GM21786 (cell line): ENCODE data around the gene ADAT3.

Source experiments
- ATAC-seq: cut with Tn5 transposase; IDR thresholded peaks from one replicate; pipeline ENCODE4 v1.9.1; 2021; ENCODE audit not compliant: unreplicated experiment

ADAT3 gene

GRCh38 chr19:1912760-1913505 is 7.7 kb downstream of the ADAT3 start:
- no peak for ATAC-seq

GRCh38 chr19:1913781-1914577 is 8.8 kb downstream of the ADAT3 start:
- ATAC-seq: no peak

GRCh38 chr19:1914826-1915341 is 9.7 kb downstream of the ADAT3 start:
- no peak for ATAC-seq

GRCh38 chr19:1917146-1917545 is 11.9 kb downstream of the ADAT3 start:
- ATAC-seq: no peak

GRCh38 chr19:1917926-1918325 is 12.7 kb downstream of the ADAT3 start:
- ATAC-seq: no peak

- no peak for ATAC-seq
These were observed 13.8 kb downstream of the ADAT3 start for GRCh38 chr19:1918975-1919374.

DNA sequence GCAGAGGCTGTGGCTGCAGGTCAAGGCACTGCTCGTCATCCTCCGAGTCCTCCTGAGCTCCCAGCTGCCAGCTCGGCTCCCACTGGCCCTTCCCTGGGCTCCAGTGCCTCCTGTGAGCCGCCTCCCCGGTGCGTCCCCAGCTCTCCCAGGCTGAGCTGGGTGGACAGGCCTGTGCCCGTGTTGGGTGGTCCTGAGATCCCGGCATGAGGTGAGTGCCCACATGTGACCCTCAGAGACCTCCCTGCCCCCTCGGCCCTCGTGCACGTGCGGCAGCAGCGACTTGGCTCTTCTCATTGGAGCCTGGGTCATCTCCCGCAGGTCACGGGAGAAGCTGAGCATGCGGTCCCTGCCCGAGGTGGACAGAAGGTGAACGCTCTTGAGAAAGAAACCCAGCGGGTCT is 15.4 kb downstream of the ADAT3 start:
- no peak for ATAC-seq

- ATAC-seq: no peak
These were observed 16.1 kb downstream of the ADAT3 start for GRCh38 chr19:1921326-1921725.

DNA sequence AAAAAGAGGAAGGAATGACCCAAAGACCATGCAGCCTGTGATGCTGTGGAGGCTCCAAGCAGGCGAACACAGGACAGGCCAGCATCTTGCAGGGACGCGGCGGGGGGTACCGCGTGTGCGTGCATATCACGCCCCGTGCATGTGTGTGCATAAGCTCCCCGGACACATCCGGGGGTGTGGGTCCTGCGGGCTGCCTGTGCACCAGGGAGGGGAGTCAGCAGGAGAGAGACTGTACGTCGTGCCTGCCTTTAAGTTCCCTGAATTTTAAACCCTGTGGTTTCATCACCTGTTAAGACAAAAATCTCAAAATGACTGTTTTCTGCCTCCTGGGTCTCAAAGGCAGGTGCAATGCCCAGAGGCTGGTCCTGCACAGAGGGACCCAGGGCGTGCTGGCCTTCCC is 16.6 kb downstream of the ADAT3 start:
- no peak for ATAC-seq

GRCh38 chr19:1922803-1923202 is 17.6 kb downstream of the ADAT3 start:
- ATAC-seq: no peak

DNA sequence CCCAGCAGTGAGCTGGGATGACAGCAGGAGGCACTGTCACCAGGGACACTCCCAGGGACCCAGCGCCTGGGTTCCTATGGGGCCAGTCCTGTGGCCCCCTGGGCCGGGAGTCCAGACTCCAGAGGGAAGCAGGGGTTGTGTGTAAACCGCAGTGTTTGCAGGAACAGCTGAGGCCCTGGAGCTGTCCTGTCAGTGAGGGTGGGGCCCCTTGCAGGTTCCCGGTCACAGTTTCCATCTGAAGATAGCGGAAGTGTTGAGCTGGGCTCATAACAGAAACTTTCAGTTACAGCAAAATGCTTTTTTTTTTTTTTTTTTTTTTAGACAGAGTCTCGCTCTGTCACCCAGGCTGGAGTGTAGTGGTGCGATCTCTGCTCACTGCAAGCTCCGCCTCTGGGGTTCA is 18.1 kb downstream of the ADAT3 start:
- no peak for ATAC-seq

DNA sequence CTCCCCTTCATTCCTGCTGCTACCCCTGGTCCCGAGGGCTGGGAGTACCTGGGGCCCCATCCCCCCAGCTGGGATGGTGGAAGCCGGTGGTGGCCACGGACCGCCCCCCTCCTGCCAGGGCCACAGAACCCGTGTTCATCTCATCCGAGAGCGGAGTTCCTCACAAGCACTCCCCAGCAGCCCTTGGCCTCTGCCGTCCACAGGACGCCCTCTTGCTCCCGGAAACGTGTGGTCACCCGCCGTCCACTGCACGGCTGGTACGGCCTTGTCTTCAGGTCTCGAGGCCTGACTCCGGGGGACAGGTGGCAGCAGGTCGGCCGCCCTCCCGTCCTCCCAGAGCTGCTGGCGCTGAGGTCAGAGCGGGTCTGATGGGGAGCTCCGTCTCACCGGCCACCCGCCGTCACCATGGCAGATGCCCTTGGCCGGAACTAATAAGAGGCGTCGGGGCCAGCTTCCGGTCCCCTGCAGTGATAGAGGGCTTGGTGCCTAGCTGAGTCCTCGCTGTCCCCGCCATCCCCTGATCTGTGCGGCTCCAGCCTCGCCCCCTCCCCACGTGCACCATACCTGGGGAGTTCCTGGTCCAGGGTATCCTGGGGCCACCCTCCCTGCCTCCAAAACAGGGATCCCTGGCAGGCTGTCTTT is 19.2 kb downstream of the ADAT3 start:
- no peak for ATAC-seq

GRCh38 chr19:1925544-1925943 is 20.3 kb downstream of the ADAT3 start:
- no peak for ATAC-seq

- no peak for ATAC-seq
These were observed 24.0 kb downstream of the ADAT3 start for GRCh38 chr19:1929021-1929742.

DNA sequence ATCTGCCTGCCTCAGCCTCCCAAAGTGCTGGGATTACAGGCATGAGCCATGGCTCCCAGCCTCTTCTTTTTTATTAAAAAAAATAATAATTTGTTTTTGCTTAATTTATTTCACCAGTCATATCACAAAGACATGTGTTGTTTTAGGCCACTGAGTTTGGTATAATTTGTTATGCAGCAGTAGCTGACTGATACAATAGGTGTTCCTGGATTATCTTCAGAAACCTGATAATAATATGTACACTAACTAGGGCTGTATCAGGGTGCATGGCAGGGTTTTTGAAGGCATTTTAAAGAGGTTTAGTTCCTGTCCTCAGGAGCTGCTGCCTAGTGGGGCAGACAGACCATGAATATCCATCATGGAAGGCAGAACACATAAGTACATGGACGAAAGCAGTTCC is 26.2 kb downstream of the ADAT3 start:
- ATAC-seq: no peak

- ATAC-seq: no peak
These were observed 27.2 kb downstream of the ADAT3 start for GRCh38 chr19:1932395-1932794.

DNA sequence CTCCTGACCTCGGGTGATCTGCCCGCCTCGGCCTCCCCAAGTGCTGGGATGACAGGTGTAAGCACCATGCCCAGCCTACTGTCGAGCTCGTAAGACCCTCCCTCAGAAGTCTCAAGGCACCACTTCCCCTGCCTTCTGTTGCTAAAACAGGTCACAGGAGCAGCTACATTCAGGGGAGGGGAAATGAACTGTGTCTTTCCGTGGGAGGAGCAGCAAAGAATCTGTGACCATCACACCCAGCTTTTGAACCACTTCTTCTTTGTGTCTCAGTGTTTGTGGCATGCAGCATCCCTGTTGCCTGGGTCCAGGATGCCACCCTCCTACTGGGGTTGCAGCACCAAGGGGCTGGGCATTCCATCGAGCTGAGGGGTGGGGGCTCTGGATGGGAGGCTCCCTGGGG is 28.0 kb downstream of the ADAT3 start:
- no peak for ATAC-seq

- ATAC-seq: no peak
These were observed 28.7 kb downstream of the ADAT3 start for GRCh38 chr19:1933942-1934341.

GRCh38 chr19:1935484-1936208 is 30.4 kb downstream of the ADAT3 start:
- ATAC-seq: no peak

- ATAC-seq: no peak
These were observed 31.2 kb downstream of the ADAT3 start for GRCh38 chr19:1936430-1936829.
